DMS53 (cell line): ENCODE results near the gene KATNB1.
"Not testable (repeated sequence)": the region's sequence is repeated elsewhere in the genome, so short reads cannot be mapped to it uniquely, and the experiment has no call there.

Source experiments
- DNase-seq: peaks from one replicate; lab custom pipeline; 2025; lab: John Stamatoyannopoulos, UW

Gene KATNB1

GRCh38 chr16:57771141-57771785 lies 35.7 kb downstream of the KATNB1 start:
- peak; percentile 35 for DNase-seq

DNA sequence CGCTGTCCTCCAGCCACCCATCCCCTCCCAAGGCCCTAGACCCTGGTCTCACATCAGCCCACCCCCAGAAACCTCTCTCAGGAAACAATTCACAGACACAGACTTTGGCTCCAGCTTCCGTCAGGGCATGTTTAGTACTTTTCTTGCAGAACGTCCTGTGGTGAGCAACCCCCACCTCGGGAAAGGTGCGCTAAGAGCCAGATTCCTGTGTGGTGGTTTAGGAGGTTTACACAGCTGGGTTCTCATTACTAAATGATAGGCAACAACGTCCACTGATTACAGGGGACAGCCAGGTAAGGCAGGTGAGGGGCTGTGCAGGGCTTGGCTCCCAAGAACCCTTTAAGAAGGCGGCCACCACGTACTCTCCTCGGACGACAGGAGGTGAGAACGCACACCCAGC lies 37.4 kb downstream of the KATNB1 start:
- DNase-seq, result no peak

DNA sequence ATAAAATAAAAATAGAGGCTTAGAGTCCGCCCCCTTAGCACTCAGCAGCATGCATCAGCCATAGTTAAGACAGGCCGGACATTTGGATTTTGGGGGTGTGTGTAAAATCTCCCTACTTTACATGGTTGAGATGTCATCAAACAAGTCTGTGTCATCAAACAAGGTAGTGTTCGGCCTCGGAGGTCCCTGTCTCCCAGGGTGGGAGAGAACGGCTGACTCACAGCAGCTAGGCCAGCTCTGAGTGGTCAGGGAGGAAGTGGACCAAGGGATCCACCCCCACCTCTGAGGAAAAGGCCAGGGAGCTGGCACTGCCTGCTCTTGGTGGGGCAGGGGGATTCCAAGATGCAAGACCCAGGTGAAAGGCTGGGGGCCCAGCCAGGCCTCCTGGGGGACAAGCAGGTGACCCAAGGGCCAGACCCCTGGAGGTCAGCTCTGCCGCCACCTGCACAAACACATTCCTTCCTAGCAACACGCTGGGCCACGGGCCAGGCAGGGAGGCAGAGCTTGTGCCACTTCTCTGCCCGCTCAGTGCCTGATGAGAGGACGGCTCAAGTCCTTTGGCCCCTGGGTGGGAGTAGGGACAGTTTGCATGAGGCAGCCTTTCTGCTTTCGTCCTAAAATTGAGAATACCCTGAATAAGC lies 38.2 kb downstream of the KATNB1 start:
- peak; percentile 36 for DNase-seq

DNA sequence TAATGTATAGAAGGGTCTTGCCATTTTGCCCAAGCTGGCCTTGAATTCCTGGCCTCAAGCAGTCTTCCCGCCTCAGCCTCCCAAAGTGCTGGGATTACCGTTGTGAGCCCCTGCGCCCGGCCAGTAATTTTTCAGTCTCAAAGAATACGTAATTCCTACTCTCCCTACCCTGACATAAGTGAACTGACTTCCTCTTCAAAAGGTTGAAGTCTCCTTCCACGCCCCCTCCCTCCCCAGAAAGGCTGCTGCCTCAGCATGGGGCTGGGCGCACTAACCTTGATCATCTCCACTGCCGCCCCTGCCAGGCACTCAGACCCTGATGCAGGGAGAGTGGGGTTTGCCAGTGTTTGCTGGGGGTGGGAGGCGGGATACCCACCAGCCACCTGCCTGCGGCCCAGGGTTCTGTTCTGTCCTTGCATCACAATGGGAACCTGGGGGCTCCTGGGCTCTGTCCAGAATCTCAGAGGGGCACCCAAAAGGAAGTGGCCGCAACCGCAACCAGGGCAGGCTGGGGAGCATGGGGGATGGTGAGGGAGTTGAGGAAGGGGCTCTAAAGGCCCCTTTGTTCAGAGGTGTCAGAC lies 39.2 kb downstream of the KATNB1 start:
- no peak for DNase-seq

DNA sequence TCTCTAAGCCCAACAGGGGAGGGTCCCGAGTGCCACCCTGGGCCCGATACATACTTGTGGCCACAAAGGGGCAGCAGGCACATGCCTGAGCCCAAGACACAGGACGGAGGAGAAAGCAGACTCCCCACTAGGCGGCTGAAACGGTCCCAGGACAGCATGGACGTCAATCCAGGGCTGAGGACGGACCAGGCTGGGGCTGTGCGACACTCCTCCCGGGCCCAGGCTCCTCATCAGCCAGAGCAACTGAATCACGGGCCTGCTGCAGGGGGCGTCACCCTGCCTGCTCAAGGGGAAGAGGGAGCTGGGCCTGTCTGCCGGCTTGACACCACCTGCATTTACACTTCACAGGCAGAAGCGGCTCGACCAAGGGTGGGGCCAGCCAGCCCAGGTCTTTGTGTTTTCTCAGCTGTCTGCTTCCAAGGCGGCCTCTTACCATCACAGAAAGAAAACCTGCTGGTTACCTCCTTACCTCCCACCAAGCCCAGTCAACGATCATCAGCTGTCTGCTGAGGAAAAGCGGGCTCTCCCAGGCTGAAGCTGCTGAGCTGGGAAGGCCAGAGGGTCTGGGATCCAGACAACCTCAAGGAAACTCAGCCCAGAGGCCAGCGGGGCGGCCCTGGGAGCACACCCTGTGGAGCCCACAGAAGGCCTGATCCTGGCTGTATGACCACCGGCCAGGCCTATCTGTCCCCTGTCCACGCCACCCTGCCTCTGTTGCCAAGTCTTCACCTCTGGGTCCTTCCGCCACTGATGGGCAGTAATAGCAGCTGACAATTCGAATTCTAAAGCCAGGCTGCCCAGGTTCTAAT lies 40.3 kb downstream of the KATNB1 start:
- peak; percentile 90 for DNase-seq

DNA sequence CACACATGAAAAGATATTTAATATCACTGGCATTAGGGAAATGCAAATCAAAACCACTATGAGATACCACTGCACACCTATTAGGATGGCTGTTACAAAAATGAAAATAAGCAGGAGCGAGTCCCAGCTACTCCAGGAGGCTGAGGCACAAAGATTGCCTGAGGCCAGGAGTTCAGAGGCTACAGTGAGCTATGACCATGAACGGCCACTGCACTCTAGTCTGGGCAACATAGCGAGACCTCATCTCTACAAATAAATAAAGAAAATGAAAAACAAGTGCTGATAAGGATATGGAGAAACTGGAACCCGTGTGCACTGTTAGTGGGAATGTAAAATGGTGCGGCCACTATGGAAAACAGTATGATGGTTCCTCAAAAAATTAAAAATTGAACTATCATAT lies 43.1 kb downstream of the KATNB1 start:
- DNase-seq, result no peak

DNA sequence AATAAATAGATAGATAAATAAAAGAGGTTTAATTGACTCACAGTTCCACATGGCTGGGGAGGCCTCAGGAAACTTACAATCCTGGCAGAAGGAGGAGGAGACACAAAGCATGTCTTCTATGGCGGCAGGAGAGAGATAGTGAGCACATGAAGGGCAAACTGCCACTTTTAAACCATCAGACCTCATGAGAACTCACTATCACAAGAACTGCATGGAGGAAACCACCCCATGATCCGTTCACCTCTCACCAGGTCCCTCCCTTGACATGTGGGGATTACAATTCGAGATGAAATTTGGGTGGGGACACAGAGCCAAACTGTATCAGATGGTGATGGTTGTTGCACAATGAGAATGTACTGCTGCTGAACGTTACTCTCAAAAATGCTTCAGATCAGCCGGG lies 44.3 kb downstream of the KATNB1 start:
- not testable (repeated sequence) for DNase-seq

GRCh38 chr16:57781349-57781740 lies 45.8 kb downstream of the KATNB1 start:
- DNase-seq, result no peak

- no peak for DNase-seq
These were observed 46.4 kb downstream of the KATNB1 start for GRCh38 chr16:57781741-57782606.

DNA sequence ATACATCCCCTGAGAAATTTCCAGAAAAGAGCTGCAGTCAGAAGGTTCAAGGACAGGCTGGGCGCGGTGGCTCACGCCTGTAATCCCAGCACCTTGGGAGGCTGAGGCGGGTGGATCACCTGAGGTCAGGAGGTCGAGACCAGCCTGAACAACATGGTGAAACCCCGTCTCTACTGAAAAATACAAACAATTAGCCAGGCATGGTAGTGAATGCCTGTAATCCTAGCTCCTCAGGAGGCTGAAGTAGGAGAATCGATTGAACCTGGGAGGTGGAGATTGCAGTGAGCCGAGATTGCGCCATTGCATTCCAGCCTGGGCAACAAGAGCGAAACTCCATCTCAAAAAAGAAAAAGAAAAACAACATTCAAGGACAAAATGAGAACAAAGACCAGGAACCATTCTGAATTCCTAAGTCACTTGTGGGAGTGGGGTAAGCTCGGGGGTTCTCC lies 47.1 kb downstream of the KATNB1 start:
- not testable (repeated sequence) for DNase-seq

- no peak for DNase-seq
These were observed 47.5 kb downstream of the KATNB1 start for GRCh38 chr16:57783116-57783515.

- no peak for DNase-seq
These were observed 48.3 kb downstream of the KATNB1 start for GRCh38 chr16:57783883-57784282.

DNA sequence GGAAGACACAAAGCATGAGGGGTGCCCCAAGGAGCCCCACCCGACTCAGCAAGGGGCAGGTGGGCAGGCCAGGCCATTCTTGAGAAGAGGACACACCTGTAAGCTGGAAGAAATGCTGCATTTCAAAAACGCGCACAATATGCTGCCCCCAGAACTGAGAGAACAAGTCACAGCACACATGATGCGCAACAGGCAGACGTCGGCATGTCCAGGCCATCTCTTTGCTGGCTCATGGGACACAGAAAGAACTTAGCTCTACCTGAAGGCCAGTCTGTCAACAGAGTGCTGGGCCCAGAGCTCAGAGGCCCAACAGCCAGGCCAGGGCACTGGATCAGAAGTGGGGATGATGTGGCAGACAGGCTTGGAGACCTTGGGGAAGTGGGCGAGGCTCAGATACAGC lies 48.8 kb downstream of the KATNB1 start:
- DNase-seq, result no peak

- DNase-seq, result no peak
These were observed 49.8 kb downstream of the KATNB1 start for GRCh38 chr16:57785385-57785784.

- no peak for DNase-seq
These were observed 50.4 kb downstream of the KATNB1 start for GRCh38 chr16:57785924-57786323.

- DNase-seq, result no peak
These were observed 51.3 kb downstream of the KATNB1 start for GRCh38 chr16:57786632-57787518.

DNA sequence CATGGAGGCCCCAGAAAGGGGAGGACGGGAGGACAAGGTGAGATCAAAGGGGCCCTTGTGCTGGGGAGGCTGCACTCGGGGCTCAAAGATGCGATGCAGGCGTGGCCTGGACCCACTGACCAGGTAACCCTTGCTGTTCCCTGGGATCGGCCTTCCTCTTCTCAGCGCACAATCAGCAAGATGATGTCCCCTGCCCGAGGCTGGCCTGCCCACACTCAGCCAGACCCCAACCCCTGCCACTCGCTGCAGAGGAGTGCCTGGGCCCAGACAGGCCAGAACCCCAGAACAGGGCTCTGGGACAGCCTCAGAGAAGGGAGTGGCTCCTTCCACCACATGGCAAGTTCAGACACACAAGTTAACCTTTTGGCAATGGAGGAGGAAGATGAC lies 51.9 kb downstream of the KATNB1 start:
- DNase-seq, result no peak

GRCh38 chr16:57788252-57788841 lies 52.8 kb downstream of the KATNB1 start:
- no peak for DNase-seq

GRCh38 chr16:57788951-57789350 lies 53.4 kb downstream of the KATNB1 start:
- DNase-seq, result no peak

GRCh38 chr16:57791195-57791892 lies 55.8 kb downstream of the KATNB1 start:
- no peak for DNase-seq
